ENCODE results near the gene PHB1.
"Not testable (repeated sequence)": the region's sequence is repeated elsewhere in the genome, so short reads cannot be mapped to it uniquely, and the experiment has no call there.

PHB1 gene

GRCh38 chr17:49425004-49425286, 10.3 kb upstream of the PHB1 start:
- Histone ChIP-seq H3K4me1 (ENCODE audit: control insufficient read depth, insufficient read depth, low read length) (no peaks in the 10 kb centered on the region), H3K36me3 (ENCODE audit: control insufficient read depth in 2 of 2, insufficient read depth in 1 of 2, low read length in 2 of 2) (no peaks in the 10 kb centered on the region), H3K9me3 (ENCODE audit: control insufficient read depth, insufficient read depth, low read depth, low read length) (no peaks in the 10 kb centered on the region), H3K27ac (ENCODE audit: extremely low read depth, low read depth, low read length) (no peak overlapping the region), H3K4me3 (ENCODE audit: low read depth, low read length) (no peak overlapping the region)
- no peak for TF ChIP-seq ZNF239 (tag by site-specific recombination; IDR thresholded peaks at IDR 0.05)
- no peak for TF ChIP-seq ZNF202 (tag by site-specific recombination; IDR thresholded peaks at IDR 0.05; ENCODE audit: borderline replicate concordance)
- no peak for TF ChIP-seq WT1 (tag by site-specific recombination; IDR thresholded peaks at IDR 0.05)
- TF ChIP-seq ZNF658 (tag by site-specific recombination; IDR thresholded peaks at IDR 0.05): no peak
- no peak for TF ChIP-seq ZNF837 (tag by site-specific recombination; IDR thresholded peaks at IDR 0.05)
- TF ChIP-seq ZSCAN16 (tag by site-specific recombination; IDR thresholded peaks at IDR 0.05): no peak
- no peak for TF ChIP-seq KLF10 (tag by site-specific recombination; IDR thresholded peaks at IDR 0.05)
- no peak for TF ChIP-seq ZNF488 (tag by site-specific recombination; IDR thresholded peaks at IDR 0.05)
- TF ChIP-seq ZNF19 (tag by site-specific recombination; IDR thresholded peaks at IDR 0.05; ENCODE audit: low read depth): no peak
- no peak for TF ChIP-seq ZNF513 (tag by site-specific recombination; IDR thresholded peaks at IDR 0.05)
- TF ChIP-seq ZNF248 (tag by site-specific recombination; IDR thresholded peaks at IDR 0.05): no peak
- TF ChIP-seq ZNF174 (tag by site-specific recombination; IDR thresholded peaks at IDR 0.05): no peak
- TF ChIP-seq ZFP69B (tag by site-specific recombination; IDR thresholded peaks at IDR 0.05): no peak
- TF ChIP-seq ZNF169 (tag by site-specific recombination; IDR thresholded peaks at IDR 0.05): no peak
- TF ChIP-seq SCRT2 (tag by site-specific recombination; IDR thresholded peaks at IDR 0.05): no peak
- no peak for TF ChIP-seq ZNF639 (tag by site-specific recombination; IDR thresholded peaks at IDR 0.05)
- no peak for TF ChIP-seq KLF1 (tag by site-specific recombination; IDR thresholded peaks at IDR 0.05)
- TF ChIP-seq ZNF530 (tag by site-specific recombination; IDR thresholded peaks at IDR 0.05; ENCODE audit: low read depth): no peak
- TF ChIP-seq ZNF514 (tag by site-specific recombination; IDR thresholded peaks at IDR 0.05): no peak
- TF ChIP-seq ZNF664 (tag by site-specific recombination; IDR thresholded peaks at IDR 0.05): no peak
- POLR2A ChIA-PET: no interaction called here
- CTCF ChIA-PET: interaction anchor here (0.6 to 3.4 kb wide), 7 partner anchors 11 to 283 kb away, joined by 3 to 53 read pairs (median 7); partner anchors contain the start of genes PHB1 and SLC35B1

GRCh38 chr17:49424276-49425003, 9.8 kb upstream of the PHB1 start:
- H3K27ac ChIP-seq (ENCODE audit: extremely low read depth, low read depth, low read length); H3K4me1 ChIP-seq (ENCODE audit: control insufficient read depth, insufficient read depth, low read length): not testable (repeated sequence)
- CTCF ChIA-PET: interaction anchor here (0.6 to 3.4 kb wide), 5 partner anchors 11 to 283 kb away, joined by 3 to 53 read pairs (median 7); partner anchors contain the start of gene SLC35B1

More at GRCh38 chr17:49424276-49425003, 9.8 kb upstream of the PHB1 start:
- H3K9me3 ChIP-seq (ENCODE audit: control insufficient read depth, insufficient read depth, low read depth, low read length); POLR2A ChIA-PET; H3K36me3 ChIP-seq (ENCODE audit: control insufficient read depth in 2 of 2, insufficient read depth in 1 of 2, low read length in 2 of 2); H3K4me3 ChIP-seq (ENCODE audit: low read depth, low read length): not testable (repeated sequence)
